ENCODE results near the gene MAP2K4. TPM values are rescaled to one million over a fixed set of nuclear protein-coding genes. Genes with fewer than 3 reads are reported as not detected.
A peak's percentile ranks its signal among the peaks of the same experiment; 100 is the strongest.

MAP2K4 gene
- total RNA-seq, 1 donor from 2014 or later: 22.9 TPM

DNA sequence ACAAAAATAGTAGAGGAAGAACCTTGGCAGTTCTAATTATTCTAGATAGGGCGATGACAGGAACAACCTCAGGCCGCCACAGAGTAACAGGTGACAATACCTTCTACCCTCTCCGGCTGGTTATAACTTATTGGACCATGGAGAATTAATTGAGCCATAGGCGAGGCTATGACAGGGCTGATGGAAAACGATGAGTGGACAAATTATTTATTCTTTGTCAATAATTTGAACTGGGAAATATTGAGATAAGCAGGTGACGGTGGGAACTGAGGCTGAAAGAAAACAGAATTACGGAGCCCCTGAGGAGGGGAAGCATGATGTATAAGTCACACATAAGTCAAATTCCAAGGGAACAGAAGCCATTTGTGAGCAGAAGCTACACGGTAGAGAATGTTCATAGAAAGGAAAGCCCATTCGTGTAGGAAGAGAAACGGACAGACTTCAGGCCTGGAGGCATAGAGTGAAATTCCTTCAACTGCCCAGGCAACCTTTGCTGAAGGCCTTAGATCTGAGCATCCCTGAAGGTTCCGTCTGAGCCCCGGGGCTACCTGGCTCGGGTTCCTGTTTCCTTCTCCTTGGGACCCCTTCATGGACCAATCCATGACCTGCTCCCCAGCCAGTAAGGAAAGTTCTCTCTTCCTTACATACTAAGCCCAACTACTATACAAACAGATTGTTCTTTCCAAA, 158.1 kb downstream of the MAP2K4 start:
- TF ChIP-seq, protein P1, sequence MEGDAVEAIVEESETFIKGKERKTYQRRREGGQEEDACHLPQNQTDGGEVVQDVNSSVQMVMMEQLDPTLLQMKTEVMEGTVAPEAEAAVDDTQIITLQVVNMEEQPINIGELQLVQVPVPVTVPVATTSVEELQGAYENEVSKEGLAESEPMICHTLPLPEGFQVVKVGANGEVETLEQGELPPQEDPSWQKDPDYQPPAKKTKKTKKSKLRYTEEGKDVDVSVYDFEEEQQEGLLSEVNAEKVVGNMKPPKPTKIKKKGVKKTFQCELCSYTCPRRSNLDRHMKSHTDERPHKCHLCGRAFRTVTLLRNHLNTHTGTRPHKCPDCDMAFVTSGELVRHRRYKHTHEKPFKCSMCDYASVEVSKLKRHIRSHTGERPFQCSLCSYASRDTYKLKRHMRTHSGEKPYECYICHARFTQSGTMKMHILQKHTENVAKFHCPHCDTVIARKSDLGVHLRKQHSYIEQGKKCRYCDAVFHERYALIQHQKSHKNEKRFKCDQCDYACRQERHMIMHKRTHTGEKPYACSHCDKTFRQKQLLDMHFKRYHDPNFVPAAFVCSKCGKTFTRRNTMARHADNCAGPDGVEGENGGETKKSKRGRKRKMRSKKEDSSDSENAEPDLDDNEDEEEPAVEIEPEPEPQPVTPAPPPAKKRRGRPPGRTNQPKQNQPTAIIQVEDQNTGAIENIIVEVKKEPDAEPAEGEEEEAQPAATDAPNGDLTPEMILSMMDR (IDR thresholded peaks at IDR 0.05): no peak
- no peaks in the 10 kb centered on the region for H3K4me1 Mint-ChIP-seq (ENCODE audit: unreplicated experiment)
- no peaks in the 10 kb centered on the region for H3K36me3 Mint-ChIP-seq (ENCODE audit: unreplicated experiment)
- H3K27me3 Mint-ChIP-seq (ENCODE audit: unreplicated experiment): peaks cover 2% of the 10 kb centered on the region
- H3K4me3 Mint-ChIP-seq (ENCODE audit: unreplicated experiment): no peak overlapping the region
- H3K9me3 Mint-ChIP-seq (ENCODE audit: unreplicated experiment): no peaks in the 10 kb centered on the region
- DNase-seq (ENCODE audit: extremely low spot score, unreplicated experiment): no peak
- H3K27ac Mint-ChIP-seq (ENCODE audit: unreplicated experiment): no peak overlapping the region

DNA sequence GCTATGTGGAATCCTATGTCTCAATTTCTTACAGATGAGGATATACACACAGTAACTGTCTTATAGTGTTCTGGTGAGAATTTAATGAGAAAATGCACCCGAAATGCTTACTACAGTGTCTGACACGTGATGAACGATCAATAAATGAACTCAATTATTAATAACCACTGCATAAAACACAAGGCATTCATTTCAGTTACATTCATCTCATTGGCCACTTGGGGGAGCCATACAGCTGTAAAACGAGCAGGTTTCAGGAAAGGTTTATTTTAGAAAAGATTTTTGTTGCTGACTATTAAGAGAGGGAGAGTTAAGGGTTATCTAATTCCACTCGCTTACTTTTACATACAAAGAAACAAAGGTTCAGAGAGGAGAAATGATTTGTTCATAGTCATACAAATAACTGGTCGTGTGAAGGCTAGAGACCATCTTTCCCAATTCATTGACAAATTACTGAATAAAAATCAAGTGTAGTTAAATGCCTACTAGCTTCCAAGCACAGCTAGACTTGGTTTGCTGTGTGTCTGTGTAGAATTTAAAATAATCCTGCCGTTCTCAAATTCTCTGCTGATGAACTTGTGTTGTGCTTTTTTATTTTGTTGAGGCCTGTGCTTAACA, 160.1 kb downstream of the MAP2K4 start:
- Mint-ChIP-seq H3K4me3 (ENCODE audit: unreplicated experiment) (no peak overlapping the region), H3K27me3 (ENCODE audit: unreplicated experiment) (no peaks in the 10 kb centered on the region), H3K27ac (ENCODE audit: unreplicated experiment) (no peak overlapping the region), H3K9me3 (ENCODE audit: unreplicated experiment) (no peaks in the 10 kb centered on the region), H3K36me3 (ENCODE audit: unreplicated experiment) (no peaks in the 10 kb centered on the region), H3K4me1 (ENCODE audit: unreplicated experiment) (no peaks in the 10 kb centered on the region)
- DNase-seq (ENCODE audit: extremely low spot score, unreplicated experiment): no peak
- TF ChIP-seq, protein P1 (IDR thresholded peaks at IDR 0.05): peak; percentile 85

DNA sequence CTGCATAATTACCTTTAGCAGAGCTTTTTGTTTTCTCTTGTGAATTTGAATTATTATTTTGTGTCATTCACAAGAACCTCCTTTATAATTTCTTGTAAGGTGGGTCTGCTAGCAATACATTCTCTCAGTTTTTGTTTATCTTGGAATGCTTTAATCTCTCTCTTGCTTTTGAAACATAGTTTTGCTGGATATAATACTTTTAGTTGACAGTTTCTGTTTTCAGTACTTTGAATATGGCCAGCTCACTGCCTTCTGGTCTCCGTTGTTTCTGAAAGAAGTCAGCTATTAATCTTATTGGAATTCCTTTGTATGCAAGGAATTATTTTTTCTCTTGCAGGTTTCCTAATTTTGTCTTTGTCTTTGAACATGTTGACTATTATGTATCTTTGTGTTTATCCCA, 167.0 kb downstream of the MAP2K4 start:
- Mint-ChIP-seq H3K36me3 (ENCODE audit: unreplicated experiment) (peaks cover 2% of the 10 kb centered on the region), H3K9me3 (ENCODE audit: unreplicated experiment) (peaks cover 18% of the 10 kb centered on the region), H3K4me3 (ENCODE audit: unreplicated experiment) (no peak overlapping the region), H3K27ac (ENCODE audit: unreplicated experiment) (no peak overlapping the region), H3K27me3 (ENCODE audit: unreplicated experiment) (no peaks in the 10 kb centered on the region), H3K4me1 (ENCODE audit: unreplicated experiment) (no peaks in the 10 kb centered on the region)
- DNase-seq (ENCODE audit: extremely low spot score, unreplicated experiment): no peak
- TF ChIP-seq, protein P1 (IDR thresholded peaks at IDR 0.05): no peak

GRCh38 chr17:12193144-12193735, 172.6 kb downstream of the MAP2K4 start:
- H3K4me1 Mint-ChIP-seq (ENCODE audit: unreplicated experiment): no peaks in the 10 kb centered on the region
- H3K4me3 Mint-ChIP-seq (ENCODE audit: unreplicated experiment): no peak overlapping the region
- peaks cover 8% of the 10 kb centered on the region for H3K9me3 Mint-ChIP-seq (ENCODE audit: unreplicated experiment)
- peak; percentile 44 for DNase-seq (ENCODE audit: extremely low spot score, unreplicated experiment)
- H3K36me3 Mint-ChIP-seq (ENCODE audit: unreplicated experiment): no peaks in the 10 kb centered on the region
- TF ChIP-seq, protein P1 (IDR thresholded peaks at IDR 0.05): no peak
- H3K27me3 Mint-ChIP-seq (ENCODE audit: unreplicated experiment): no peaks in the 10 kb centered on the region
- H3K27ac Mint-ChIP-seq (ENCODE audit: unreplicated experiment): no peak overlapping the region

Small RNAs within 50 kb of the gene (microRNA-seq; reads per million reads assigned to microRNA genes)
- gene MIR744 (ENCODE audit: unreplicated experiment): 1,910 reads per million, percentile 84 among the genes with 10 or more reads in this experiment

Other genes starting within 250 kb of the MAP2K4 start
- gene ZNF18, start 23.4 kb upstream of the MAP2K4 start, total RNA-seq: 11.0 and 11.8 TPM in 2 replicates

Data from osteocyte (in vitro differentiated cells).